Activated T-helper 17 cell treated with anti-CD3 and anti-CD28 coated beads, Interleukin-2, amount 50 U/mL, for 72 hours (primary cell): Measurements from ENCODE around the gene NOP58. TPM values are rescaled to one million over a fixed set of nuclear protein-coding genes. Genes with fewer than 3 reads are reported as not detected.
"Not testable (repeated sequence)": the region's sequence is repeated elsewhere in the genome, so short reads cannot be mapped to it uniquely, and the experiment has no call there.

Experiments used
- ATAC-seq: fragments of 150-1000 bp; cut with Tn5 transposase; replicated peaks from 2 replicates; pipeline ENCODE4 v1.10.0; 2021; ENCODE audit warnings: mild to moderate bottlenecking, moderate library complexity
- H3K27ac Mint-ChIP-seq: one replicate; pipeline ENCODE4 v1.8.0; 2022; ENCODE audit warnings: mixed read lengths
- H3K27me3 Mint-ChIP-seq: one replicate; pipeline ENCODE4 v1.8.0; 2022; ENCODE audit warnings: mixed read lengths
- H3K36me3 Mint-ChIP-seq: one replicate; pipeline ENCODE4 v1.8.0; 2022; ENCODE audit warnings: low read depth, mild to moderate bottlenecking, mixed read lengths
- H3K4me1 Mint-ChIP-seq: one replicate; pipeline ENCODE4 v1.8.0; 2022; ENCODE audit warnings: mixed read lengths
- H3K4me3 Mint-ChIP-seq: one replicate; pipeline ENCODE4 v1.8.0; 2022; ENCODE audit warnings: mild to moderate bottlenecking, mixed read lengths
- H3K9me3 Mint-ChIP-seq: one replicate; pipeline ENCODE4 v1.8.0; 2022; ENCODE audit warnings: mixed read lengths
- total RNA-seq, 2 donors: library from RNA; stranded (reverse); gene quantifications; one replicate each; pipeline ENCODE4 v1.2.3, GENCODE V29; 2022

The NOP58 gene
- total RNA-seq, 2 donors from 2014 or later: 157 to 183 TPM

GRCh38 chr2:202278036-202278760 lies 12.6 kb downstream of the NOP58 start:
- Mint-ChIP-seq H3K27ac (peak overlapping the region; percentile 95), H3K27me3 (no peaks in the 10 kb centered on the region), H3K4me3 (peak overlapping the region; percentile 63), H3K4me1 (peaks cover 21% of the 10 kb centered on the region), H3K36me3 (peaks cover 97% of the 10 kb centered on the region), H3K9me3 (no peaks in the 10 kb centered on the region)
- peak; percentile 82 for ATAC-seq

GRCh38 chr2:202278944-202279343 lies 13.4 kb downstream of the NOP58 start:
- Mint-ChIP-seq H3K36me3 (peaks cover 97% of the 10 kb centered on the region), H3K27me3 (no peaks in the 10 kb centered on the region), H3K4me1 (peaks cover 21% of the 10 kb centered on the region), H3K27ac (peak overlapping the region; percentile 95), H3K9me3 (no peaks in the 10 kb centered on the region), H3K4me3 (peak overlapping the region; percentile 63)
- no peak for ATAC-seq

GRCh38 chr2:202286595-202286994 lies 21.0 kb downstream of the NOP58 start:
- ATAC-seq: no peak
- H3K36me3 Mint-ChIP-seq: peaks cover 99% of the 10 kb centered on the region

GRCh38 chr2:202289394-202290204 lies 24.0 kb downstream of the NOP58 start:
- Mint-ChIP-seq H3K4me1 (peaks cover 12% of the 10 kb centered on the region), H3K27me3 (no peaks in the 10 kb centered on the region), H3K36me3 (peaks cover 100% of the 10 kb centered on the region), H3K4me3 (no peak overlapping the region), H3K27ac (no peak overlapping the region), H3K9me3 (no peaks in the 10 kb centered on the region)
- no peak for ATAC-seq

More at GRCh38 chr2:202286595-202286994, 21.0 kb downstream of the NOP58 start:
- Mint-ChIP-seq H3K27me3 (no peaks in the 10 kb centered on the region), H3K4me1 (peaks cover 5% of the 10 kb centered on the region), H3K9me3 (no peaks in the 10 kb centered on the region), H3K4me3 (no peak overlapping the region), H3K27ac (no peak overlapping the region)

GRCh38 chr2:202290316-202290715 lies 24.8 kb downstream of the NOP58 start:
- no peak overlapping the region for H3K27ac Mint-ChIP-seq
- no peaks in the 10 kb centered on the region for H3K27me3 Mint-ChIP-seq
- ATAC-seq: no peak
- peaks cover 12% of the 10 kb centered on the region for H3K4me1 Mint-ChIP-seq
- H3K36me3 Mint-ChIP-seq: peaks cover 100% of the 10 kb centered on the region
- H3K4me3 Mint-ChIP-seq: no peak overlapping the region
- no peaks in the 10 kb centered on the region for H3K9me3 Mint-ChIP-seq

- ATAC-seq: no peak
- H3K4me1 Mint-ChIP-seq: peaks cover 12% of the 10 kb centered on the region
- no peak overlapping the region for H3K27ac Mint-ChIP-seq
- no peaks in the 10 kb centered on the region for H3K27me3 Mint-ChIP-seq
- H3K36me3 Mint-ChIP-seq: peaks cover 100% of the 10 kb centered on the region
- no peaks in the 10 kb centered on the region for H3K9me3 Mint-ChIP-seq
- H3K4me3 Mint-ChIP-seq: no peak overlapping the region
Measured at GRCh38 chr2:202290970-202291369, 25.4 kb downstream of the NOP58 start.

GRCh38 chr2:202299712-202300111 lies 34.1 kb downstream of the NOP58 start:
- H3K9me3 Mint-ChIP-seq: no peaks in the 10 kb centered on the region
- ATAC-seq: peak; percentile 78
- peaks cover 100% of the 10 kb centered on the region for H3K36me3 Mint-ChIP-seq
- H3K4me1 Mint-ChIP-seq: peaks cover 17% of the 10 kb centered on the region
- no peaks in the 10 kb centered on the region for H3K27me3 Mint-ChIP-seq
- H3K27ac Mint-ChIP-seq: peak overlapping the region; percentile 80
- peak overlapping the region; percentile 1 for H3K4me3 Mint-ChIP-seq

GRCh38 chr2:202306034-202306433 lies 40.5 kb downstream of the NOP58 start:
- Mint-ChIP-seq H3K4me3 (no peak overlapping the region), H3K36me3 (peaks cover 97% of the 10 kb centered on the region), H3K27ac (peak overlapping the region; percentile 13), H3K4me1 (peaks cover 11% of the 10 kb centered on the region), H3K9me3 (no peaks in the 10 kb centered on the region), H3K27me3 (no peaks in the 10 kb centered on the region)
- ATAC-seq: no peak

- Mint-ChIP-seq H3K27me3 (no peaks in the 10 kb centered on the region), H3K27ac (no peak overlapping the region), H3K36me3 (peaks cover 82% of the 10 kb centered on the region), H3K4me3 (no peak overlapping the region), H3K9me3 (no peaks in the 10 kb centered on the region), H3K4me1 (peaks cover under 1% of the 10 kb centered on the region)
- ATAC-seq: no peak
Measured at GRCh38 chr2:202307690-202308089, 42.1 kb downstream of the NOP58 start.

GRCh38 chr2:202311823-202312388 lies 46.3 kb downstream of the NOP58 start:
- Mint-ChIP-seq H3K27ac (peak overlapping the region; percentile 35), H3K9me3 (no peaks in the 10 kb centered on the region), H3K4me3 (no peak overlapping the region), H3K4me1 (no peaks in the 10 kb centered on the region), H3K27me3 (no peaks in the 10 kb centered on the region), H3K36me3 (peaks cover 40% of the 10 kb centered on the region)
- peak; percentile 23 for ATAC-seq

- Mint-ChIP-seq H3K27me3 (no peaks in the 10 kb centered on the region), H3K4me3 (no peak overlapping the region), H3K4me1 (no peaks in the 10 kb centered on the region), H3K36me3 (peaks cover 18% of the 10 kb centered on the region), H3K9me3 (no peaks in the 10 kb centered on the region), H3K27ac (no peak overlapping the region)
- ATAC-seq: no peak
Measured at GRCh38 chr2:202314116-202314515, 48.6 kb downstream of the NOP58 start.

- Mint-ChIP-seq H3K4me3 (no peak overlapping the region), H3K4me1 (no peaks in the 10 kb centered on the region), H3K9me3 (no peaks in the 10 kb centered on the region), H3K27me3 (no peaks in the 10 kb centered on the region), H3K36me3 (no peaks in the 10 kb centered on the region), H3K27ac (no peak overlapping the region)
- ATAC-seq: no peak
Measured at GRCh38 chr2:202317080-202317857, 51.7 kb downstream of the NOP58 start.

GRCh38 chr2:202320362-202320761 lies 54.8 kb downstream of the NOP58 start:
- H3K27me3 Mint-ChIP-seq, H3K27ac Mint-ChIP-seq, H3K9me3 Mint-ChIP-seq, ATAC-seq, H3K36me3 Mint-ChIP-seq, H3K4me3 Mint-ChIP-seq, H3K4me1 Mint-ChIP-seq: not testable (repeated sequence)

GRCh38 chr2:202322435-202322834 lies 56.9 kb downstream of the NOP58 start:
- H3K4me1 Mint-ChIP-seq: no peaks in the 10 kb centered on the region
- H3K27ac Mint-ChIP-seq: no peak overlapping the region
- H3K36me3 Mint-ChIP-seq: peaks cover 7% of the 10 kb centered on the region
- no peak overlapping the region for H3K4me3 Mint-ChIP-seq
- no peaks in the 10 kb centered on the region for H3K9me3 Mint-ChIP-seq
- ATAC-seq: no peak
- no peaks in the 10 kb centered on the region for H3K27me3 Mint-ChIP-seq
